GM18858 (cell line): ENCODE results near the gene ETFA.
"Not testable (repeated sequence)": the region's sequence is repeated elsewhere in the genome, so short reads cannot be mapped to it uniquely, and the experiment has no call there.

ENCODE experiments used
- ATAC-seq: cut with Tn5 transposase; IDR thresholded peaks from one replicate; pipeline ENCODE4 v1.9.1; 2021; ENCODE audit not compliant: unreplicated experiment

Gene ETFA

GRCh38 chr15:76327191-76328105 lies 16.2 kb upstream of the ETFA start:
- no peak for ATAC-seq

- no peak for ATAC-seq
Observed at GRCh38 chr15:76325704-76326103, 14.4 kb upstream of the ETFA start.

GRCh38 chr15:76324066-76324465 lies 12.8 kb upstream of the ETFA start:
- ATAC-seq = no peak

GRCh38 chr15:76321602-76322001 lies 10.3 kb upstream of the ETFA start:
- ATAC-seq = no peak

GRCh38 chr15:76321171-76321570 lies 9.9 kb upstream of the ETFA start:
- ATAC-seq = no peak

GRCh38 chr15:76320012-76320411 lies 8.7 kb upstream of the ETFA start:
- no peak for ATAC-seq

GRCh38 chr15:76313731-76314130 lies 2.5 kb upstream of the ETFA start:
- no peak for ATAC-seq

GRCh38 chr15:76313175-76313567 lies 1.9 kb upstream of the ETFA start:
- ATAC-seq = not testable (repeated sequence)

- no peak for ATAC-seq
Observed at GRCh38 chr15:76312540-76313174, 1.4 kb upstream of the ETFA start.

- ATAC-seq = peak; percentile 4
Observed at GRCh38 chr15:76310475-76311099, 682 bp downstream of the ETFA start.

GRCh38 chr15:76309601-76310330 lies 1.5 kb downstream of the ETFA start:
- no peak for ATAC-seq

- ATAC-seq = no peak
Observed at GRCh38 chr15:76303909-76304308, 7.4 kb downstream of the ETFA start.

GRCh38 chr15:76299786-76300185 lies 11.5 kb downstream of the ETFA start:
- ATAC-seq = no peak

- no peak for ATAC-seq
Observed at GRCh38 chr15:76298986-76299385, 12.3 kb downstream of the ETFA start.

- not testable (repeated sequence) for ATAC-seq
Observed at GRCh38 chr15:76297951-76298350, 13.3 kb downstream of the ETFA start.

GRCh38 chr15:76296849-76297248 lies 14.4 kb downstream of the ETFA start:
- ATAC-seq = no peak

- not testable (repeated sequence) for ATAC-seq
Observed at GRCh38 chr15:76294463-76294862, 16.8 kb downstream of the ETFA start.

- ATAC-seq = no peak
Observed at GRCh38 chr15:76293361-76293760, 17.9 kb downstream of the ETFA start.

- no peak for ATAC-seq
Observed at GRCh38 chr15:76289582-76289981, 21.7 kb downstream of the ETFA start.

GRCh38 chr15:76286271-76286879 lies 24.9 kb downstream of the ETFA start:
- ATAC-seq = peak; percentile 47
